CD4-positive, alpha-beta memory T cell (primary cell): ENCODE measurements around the gene MAP3K21. TPM values are rescaled to one million over a fixed set of nuclear protein-coding genes. Genes with fewer than 3 reads are reported as not detected.

ENCODE experiments used
- CTCF ChIA-PET: fragments of 350-600 bp; sonication (Branson Sonifier 250); formaldehyde crosslinking; loops from one replicate; lab custom pipeline; 2021; ENCODE audit warnings: inconsistent platforms; ENCODE audit not compliant: partially characterized antibody; lab: Charles Lee
- POLR2A ChIA-PET: fragments of 350-600 bp; sonication (Branson Sonifier 250); formaldehyde crosslinking; loops from one replicate; lab custom pipeline; 2021; ENCODE audit not compliant: partially characterized antibody; lab: Charles Lee
- DNase-seq, 5 donors: peaks; one replicate each; pipeline versions ENCODE4 v3.0.0 to v3.0.0-alpha.2; 2020 to 2022; ENCODE audit warnings: mixed read lengths in 1 of 5
- H3K27ac ChIP-seq: one replicate; pipeline ENCODE4 v1.7.0; 2013; ENCODE audit warnings: low read depth, low read length
- H3K27me3 ChIP-seq: 2 replicates; pipeline ENCODE4 v1.7.0; 2013; ENCODE audit warnings: mild to moderate bottlenecking, low read length, moderate library complexity; ENCODE audit not compliant: insufficient read depth
- H3K36me3 ChIP-seq: 2 replicates; pipeline ENCODE4 v1.7.0; 2013; ENCODE audit warnings: mild to moderate bottlenecking, low read length, moderate library complexity; ENCODE audit not compliant: insufficient read depth
- H3K4me1 ChIP-seq: 2 replicates; pipeline ENCODE4 v1.7.0; 2013; ENCODE audit warnings: mild to moderate bottlenecking, low read length, moderate library complexity; ENCODE audit not compliant: insufficient read depth
- H3K4me3 ChIP-seq, 2 donors: one replicate each; pipeline ENCODE4 v1.7.0; 2013; ENCODE audit warnings: low read length in 2 of 2, mild to moderate bottlenecking in 1 of 2
- H3K9me3 ChIP-seq, 2 donors: one replicate each; pipeline ENCODE4 v1.7.0; 2013; ENCODE audit warnings: low read length in 2 of 2, control low read depth in 1 of 2; ENCODE audit not compliant: control insufficient read depth in 1 of 2
- H3K27ac Mint-ChIP-seq, 7 donors: one replicate each; pipeline ENCODE4 v1.8.0; 2020 to 2021; ENCODE audit warnings: mixed read lengths in 7 of 7, mild to moderate bottlenecking in 6 of 7, inconsistent platforms in 3 of 7, moderate library complexity in 3 of 7
- H3K27me3 Mint-ChIP-seq, 2 donors: one replicate each; pipeline ENCODE4 v1.8.0; 2020 to 2021; ENCODE audit warnings: mixed read lengths in 2 of 2
- H3K36me3 Mint-ChIP-seq, 2 donors: one replicate each; pipeline ENCODE4 v1.8.0; 2020 to 2021; ENCODE audit warnings: mixed read lengths in 2 of 2, inconsistent platforms in 1 of 2, mild to moderate bottlenecking in 1 of 2
- H3K4me1 Mint-ChIP-seq, 4 donors: one replicate each; pipeline ENCODE4 v1.8.0; 2020 to 2021; ENCODE audit warnings: mixed read lengths in 4 of 4, mild to moderate bottlenecking in 1 of 4
- H3K4me3 Mint-ChIP-seq, 8 donors: one replicate each; pipeline ENCODE4 v1.8.0; 2020 to 2021; ENCODE audit warnings: mixed read lengths in 8 of 8, mild to moderate bottlenecking in 7 of 8, moderate library complexity in 6 of 8, inconsistent platforms in 3 of 8
- H3K9me3 Mint-ChIP-seq, 8 donors: one replicate each; pipeline ENCODE4 v1.8.0; 2020 to 2021; ENCODE audit warnings: mixed read lengths in 8 of 8, mild to moderate bottlenecking in 5 of 8, inconsistent platforms in 3 of 8, moderate library complexity in 1 of 8
- intact Hi-C: fragments of 100-400 bp; cut with micrococcal nuclease; formaldehyde crosslinking; loops from one replicate; pipeline ENCODE4 v1.15.1; 2023
- polyA plus RNA-seq, 2 donors: library from polyadenylated mRNA; unstranded; fragments of 300-500 nt; fragmentation: Illumina TruSeq; gene quantifications; one replicate each; pipeline ENCODE4 v1.2.3, GENCODE V29; 2021
- total RNA-seq, 2 experiments: library from RNA; stranded (reverse); gene quantifications; one replicate each; pipeline ENCODE4 v1.2.3, GENCODE V29; 2021

The MAP3K21 gene
- total and polyA plus RNA-seq, 4 experiments from 2014 or later: 0.69 to 3.0 (median 2.8) TPM; not detected in 1

- no peak overlapping the region for H3K27ac ChIP-seq
- Mint-ChIP-seq H3K27me3 (no peaks in the 10 kb centered on the region), H3K4me3 (no peak overlapping the region), H3K27ac (no peak overlapping the region), H3K4me1 (no peaks in the 10 kb centered on the region), H3K9me3 (no peaks in the 10 kb centered on the region), H3K36me3 (no peaks in the 10 kb centered on the region)
- no peaks in the 10 kb centered on the region for H3K4me1 ChIP-seq
- no peaks in the 10 kb centered on the region for H3K36me3 ChIP-seq
- H3K4me3 ChIP-seq: no peak overlapping the region
- CTCF ChIA-PET: interaction anchor here (1.6 kb wide), 1 partner anchor 10 kb away, joined by 12 read pairs; no protein-coding TSS in a partner anchor
- intact Hi-C loops: no loop called here
- POLR2A ChIA-PET: no interaction called here
- DNase-seq: no peak
- no peaks in the 10 kb centered on the region for H3K9me3 ChIP-seq
- H3K27me3 ChIP-seq: no peaks in the 10 kb centered on the region
Observed at GRCh38 chr1:233373226-233373625, 45.7 kb downstream of the MAP3K21 start.

GRCh38 chr1:233375653-233376052 lies 48.1 kb downstream of the MAP3K21 start:
- Mint-ChIP-seq H3K4me1 (no peaks in the 10 kb centered on the region), H3K27me3 (no peaks in the 10 kb centered on the region), H3K4me3 (no peak overlapping the region), H3K36me3 (peaks cover 0 to 3% of the 10 kb centered on the region in 2 donors), H3K27ac (no peak overlapping the region), H3K9me3 (no peaks in the 10 kb centered on the region)
- no peak overlapping the region for H3K27ac ChIP-seq
- ChIA-PET POLR2A (no interaction called here), CTCF (no interaction called here)
- no peaks in the 10 kb centered on the region for H3K9me3 ChIP-seq
- no peak overlapping the region for H3K4me3 ChIP-seq
- intact Hi-C loops: no loop called here
- DNase-seq: no peak
- no peaks in the 10 kb centered on the region for H3K27me3 ChIP-seq
- H3K36me3 ChIP-seq: no peaks in the 10 kb centered on the region
- H3K4me1 ChIP-seq: no peaks in the 10 kb centered on the region

GRCh38 chr1:233376382-233377110 lies 49.0 kb downstream of the MAP3K21 start:
- Mint-ChIP-seq H3K27me3 (no peaks in the 10 kb centered on the region), H3K27ac (no peak overlapping the region), H3K4me3 (no peak overlapping the region), H3K4me1 (no peaks in the 10 kb centered on the region), H3K9me3 (no peaks in the 10 kb centered on the region), H3K36me3 (peaks cover 0 to 3% of the 10 kb centered on the region in 2 donors)
- ChIA-PET POLR2A (no interaction called here), CTCF (no interaction called here)
- H3K36me3 ChIP-seq: no peaks in the 10 kb centered on the region
- H3K4me3 ChIP-seq: no peak overlapping the region
- intact Hi-C loops: no loop called here
- no peak for DNase-seq
- no peaks in the 10 kb centered on the region for H3K4me1 ChIP-seq
- H3K27me3 ChIP-seq: no peaks in the 10 kb centered on the region
- H3K27ac ChIP-seq: no peak overlapping the region
- no peaks in the 10 kb centered on the region for H3K9me3 ChIP-seq

GRCh38 chr1:233379869-233380438 lies 52.4 kb downstream of the MAP3K21 start:
- Histone ChIP-seq H3K9me3 (no peaks in the 10 kb centered on the region), H3K4me3 (no peak overlapping the region), H3K36me3 (no peaks in the 10 kb centered on the region), H3K4me1 (no peaks in the 10 kb centered on the region), H3K27ac (no peak overlapping the region), H3K27me3 (no peaks in the 10 kb centered on the region)
- intact Hi-C loops: no loop called here
- no peak for DNase-seq
- Mint-ChIP-seq H3K9me3 (peaks cover 0 to 3% (median 0%) of the 10 kb centered on the region in 8 donors), H3K4me3 (no peak overlapping the region), H3K27ac (no peak overlapping the region), H3K4me1 (no peaks in the 10 kb centered on the region), H3K27me3 (no peaks in the 10 kb centered on the region), H3K36me3 (peaks cover 2 to 19% of the 10 kb centered on the region in 2 donors)
- POLR2A ChIA-PET: no interaction called here
- CTCF ChIA-PET: no interaction called here

GRCh38 chr1:233381806-233382205 lies 54.3 kb downstream of the MAP3K21 start:
- no peaks in the 10 kb centered on the region for H3K36me3 ChIP-seq
- ChIA-PET POLR2A (no interaction called here), CTCF (interaction anchor here (1.5 kb wide), 1 partner anchor 11 kb away, joined by 4 read pairs; no protein-coding TSS in a partner anchor)
- H3K27ac ChIP-seq: no peak overlapping the region
- no peak for DNase-seq
- Mint-ChIP-seq H3K9me3 (peaks cover 0 to 3% (median 0%) of the 10 kb centered on the region in 8 donors), H3K36me3 (peaks cover 2 to 19% of the 10 kb centered on the region in 2 donors), H3K4me1 (no peaks in the 10 kb centered on the region), H3K27me3 (no peaks in the 10 kb centered on the region), H3K27ac (no peak overlapping the region), H3K4me3 (no peak overlapping the region)
- no peaks in the 10 kb centered on the region for H3K27me3 ChIP-seq
- H3K9me3 ChIP-seq: no peaks in the 10 kb centered on the region
- intact Hi-C loops: no loop called here
- H3K4me1 ChIP-seq: no peaks in the 10 kb centered on the region
- H3K4me3 ChIP-seq: no peak overlapping the region

GRCh38 chr1:233383984-233384383 lies 56.5 kb downstream of the MAP3K21 start:
- no peak overlapping the region for H3K27ac ChIP-seq
- H3K4me1 Mint-ChIP-seq: no peaks in the 10 kb centered on the region
- H3K9me3 ChIP-seq: no peaks in the 10 kb centered on the region
- ChIA-PET POLR2A (no interaction called here), CTCF (interaction anchor here (1.0 to 1.3 kb wide), 3 partner anchors 9 to 12 kb away, joined by 4 to 5 read pairs (median 4); no protein-coding TSS in a partner anchor)
- no peak overlapping the region for H3K4me3 ChIP-seq
- no peaks in the 10 kb centered on the region for H3K4me1 ChIP-seq
- H3K4me3 Mint-ChIP-seq: no peak overlapping the region
- DNase-seq: no peak
- H3K9me3 Mint-ChIP-seq: peaks cover 0 to 3% (median 0%) of the 10 kb centered on the region in 8 donors
- H3K27ac Mint-ChIP-seq: no peak overlapping the region
- H3K36me3 ChIP-seq: no peaks in the 10 kb centered on the region
- peaks cover 2 to 19% of the 10 kb centered on the region in 2 donors for H3K36me3 Mint-ChIP-seq
- intact Hi-C loops: no loop called here
- H3K27me3 Mint-ChIP-seq: peaks cover 0 to 3% of the 10 kb centered on the region in 2 donors
- no peaks in the 10 kb centered on the region for H3K27me3 ChIP-seq

- Mint-ChIP-seq H3K4me3 (no peak overlapping the region), H3K36me3 (peaks cover 2 to 16% of the 10 kb centered on the region in 2 donors), H3K9me3 (peaks cover 0 to 3% (median 0%) of the 10 kb centered on the region in 8 donors), H3K27me3 (peaks cover 9 to 12% of the 10 kb centered on the region in 2 donors), H3K4me1 (no peaks in the 10 kb centered on the region), H3K27ac (no peak overlapping the region)
- no peak overlapping the region for H3K27ac ChIP-seq
- ChIA-PET POLR2A (no interaction called here), CTCF (interaction anchor here (1.0 kb wide), 1 partner anchor 9 kb away, joined by 4 read pairs; no protein-coding TSS in a partner anchor)
- H3K4me1 ChIP-seq: no peaks in the 10 kb centered on the region
- no peaks in the 10 kb centered on the region for H3K27me3 ChIP-seq
- DNase-seq: no peak
- no peak overlapping the region for H3K4me3 ChIP-seq
- intact Hi-C loops: no loop called here
- no peaks in the 10 kb centered on the region for H3K9me3 ChIP-seq
- H3K36me3 ChIP-seq: no peaks in the 10 kb centered on the region
Observed at GRCh38 chr1:233386336-233386735, 58.8 kb downstream of the MAP3K21 start.
